Activated T-cell treated with anti-CD3 and anti-CD28 coated beads, Interleukin-2, amount 50 U/mL, for 72 hours (primary cell): Measurements from ENCODE around the gene SMARCC2. TPM values are rescaled to one million over a fixed set of nuclear protein-coding genes. Genes with fewer than 3 reads are reported as not detected.
A peak's percentile ranks its signal among the peaks of the same experiment; 100 is the strongest.

ENCODE experiments used
- ATAC-seq, 2 donors: fragments of 150-1000 bp; cut with Tn5 transposase; replicated peaks in 1 of 2; 2 replicates each; pipeline ENCODE4 v1.10.0; 2021; ENCODE audit warnings: moderate library complexity in 2 of 2, mild to moderate bottlenecking in 1 of 2
- DNase-seq, 2 donors: peaks; one replicate each; pipeline ENCODE4 v3.0.0; 2021 to 2022; ENCODE audit warnings: mixed read lengths in 1 of 2
- H3K27ac Mint-ChIP-seq: one replicate; pipeline ENCODE4 v1.8.0; 2022; ENCODE audit warnings: mild to moderate bottlenecking, moderate library complexity, mixed read lengths
- H3K27me3 Mint-ChIP-seq: one replicate; pipeline ENCODE4 v1.8.0; 2022; ENCODE audit warnings: low read depth, mixed read lengths
- H3K36me3 Mint-ChIP-seq, 2 donors: one replicate each; pipeline ENCODE4 v1.8.0; 2022; ENCODE audit warnings: mixed read lengths in 2 of 2, mild to moderate bottlenecking in 1 of 2; ENCODE audit not compliant: insufficient read depth in 2 of 2
- H3K4me1 Mint-ChIP-seq: one replicate; pipeline ENCODE4 v1.8.0; 2022; ENCODE audit warnings: low read depth, mixed read lengths
- H3K4me3 Mint-ChIP-seq, 2 donors: one replicate each; pipeline ENCODE4 v1.8.0; 2022; ENCODE audit warnings: mild to moderate bottlenecking in 2 of 2, mixed read lengths in 2 of 2, moderate library complexity in 2 of 2
- H3K9me3 Mint-ChIP-seq, 2 donors: one replicate each; pipeline ENCODE4 v1.8.0; 2022; ENCODE audit warnings: mixed read lengths in 2 of 2
- total RNA-seq, 2 donors: library from RNA; stranded (reverse); gene quantifications; one replicate each; pipeline ENCODE4 v1.2.3, GENCODE V29; 2022

SMARCC2 gene
- total RNA-seq, 2 donors from 2014 or later, result 99.7 to 104 TPM

GRCh38 chr12:56116267-56117081 is 72.8 kb downstream of the SMARCC2 start, which contains the start of gene RPL41:
Gene RPL41, plus strand, starts transcription at chr12:56116633.
- H3K9me3 Mint-ChIP-seq, result no peaks in the 10 kb centered on the region
- H3K27me3 Mint-ChIP-seq, result no peaks in the 10 kb centered on the region
- ATAC-seq, result peak; percentile 48 to 55
- DNase-seq, result peak; percentile 94 to 96
- peaks cover 32% of the 10 kb centered on the region for H3K4me1 Mint-ChIP-seq
- H3K4me3 Mint-ChIP-seq, result peak within 1 kb of the TSS; percentile 90 to 93
- H3K36me3 Mint-ChIP-seq, result peaks cover 16 to 22% of the 10 kb centered on the region in 2 donors
- H3K27ac Mint-ChIP-seq, result peak within 1 kb of the TSS; percentile 99

- Mint-ChIP-seq H3K9me3 (no peaks in the 10 kb centered on the region), H3K4me1 (peaks cover 32% of the 10 kb centered on the region), H3K36me3 (peaks cover 21 to 26% of the 10 kb centered on the region in 2 donors), H3K27ac (peak overlapping the region; percentile 99), H3K4me3 (peak overlapping the region; percentile 90 to 93), H3K27me3 (no peaks in the 10 kb centered on the region)
- no peak for ATAC-seq
- no peak for DNase-seq
Observed at GRCh38 chr12:56115329-56115728, 74.0 kb downstream of the SMARCC2 start.

GRCh38 chr12:56114084-56114483 is 75.2 kb downstream of the SMARCC2 start:
- H3K27me3 Mint-ChIP-seq, result no peaks in the 10 kb centered on the region

More at GRCh38 chr12:56114084-56114483, 75.2 kb downstream of the SMARCC2 start:
- Mint-ChIP-seq H3K4me3 (peak overlapping the region in 1 of 2 donors; percentile 19), H3K27ac (peak overlapping the region; percentile 67), H3K4me1 (peaks cover 19% of the 10 kb centered on the region), H3K9me3 (no peaks in the 10 kb centered on the region), H3K36me3 (peaks cover 23 to 31% of the 10 kb centered on the region in 2 donors)
- DNase-seq, result no peak
- ATAC-seq, result no peak

Other genes with a start within 250 kb of the SMARCC2 start
- 1 to 10 TPM in 1 of 2 donors, under 1 TPM in 1; 1.00 to 1.9 TPM for gene PMEL, start 223.4 kb downstream of the SMARCC2 start, total RNA-seq
- 100 to 1,000 TPM in 1 of 2 donors, 10 to 100 TPM in 1; 89.2 to 103 TPM for gene CDK2, start 222.7 kb downstream of the SMARCC2 start, total RNA-seq
- 10 to 100 TPM; 49.4 to 56.6 TPM for gene RAB5B, start 215.4 kb downstream of the SMARCC2 start, total RNA-seq
- gene SUOX, start 192.2 kb downstream of the SMARCC2 start, total RNA-seq, result 1 to 10 TPM; 7.8 to 9.9 TPM
- 10 to 100 TPM; 22.8 to 25.0 TPM for gene IKZF4, start 168.4 kb downstream of the SMARCC2 start, total RNA-seq
- 10 to 100 TPM; 23.0 to 28.9 TPM for gene RPS26, start 147.6 kb downstream of the SMARCC2 start, total RNA-seq
- 1 to 10 TPM; 1.4 to 1.9 TPM for gene ERBB3, start 109.3 kb downstream of the SMARCC2 start, total RNA-seq
- gene PA2G4, start 84.9 kb downstream of the SMARCC2 start, total RNA-seq, result 100 to 1,000 TPM; 226 to 265 TPM
- 1,000 to 10,000 TPM; 5,172 to 5,269 TPM for gene RPL41, start 72.8 kb downstream of the SMARCC2 start, total RNA-seq
- 10 to 100 TPM in 1 of 2 donors, 1 to 10 TPM in 1; 7.4 to 11.8 TPM for gene ZC3H10, start 71.2 kb downstream of the SMARCC2 start, total RNA-seq
- 10 to 100 TPM; 74.6 to 84.6 TPM for gene ESYT1, start 61.2 kb downstream of the SMARCC2 start, total RNA-seq
- gene MYL6B, start 36.9 kb downstream of the SMARCC2 start, total RNA-seq, result 100 to 1,000 TPM in 1 of 2 donors, 10 to 100 TPM in 1; 96.3 to 111 TPM
- 100 to 1,000 TPM; 391 to 492 TPM for gene MYL6, start 31.1 kb downstream of the SMARCC2 start, total RNA-seq
- 10 to 100 TPM; 35.4 to 40.2 TPM for gene RNF41, start 32.4 kb upstream of the SMARCC2 start, total RNA-seq
- 10 to 100 TPM; 61.8 to 72.7 TPM for gene NABP2, start 34.9 kb upstream of the SMARCC2 start, total RNA-seq
- gene SLC39A5, start 40.6 kb upstream of the SMARCC2 start, total RNA-seq, result 1 to 10 TPM in 1 of 2 donors, under 1 TPM in 1; 0.44 to 1.1 TPM
- 10 to 100 TPM; 46.7 to 50.7 TPM for gene ANKRD52, start 68.9 kb upstream of the SMARCC2 start, total RNA-seq
- 1 to 10 TPM; 5.9 to 7.3 TPM for gene COQ10A, start 77.5 kb upstream of the SMARCC2 start, total RNA-seq
- 100 to 1,000 TPM; 261 to 319 TPM for gene CS, start 110.8 kb upstream of the SMARCC2 start, total RNA-seq
- 100 to 1,000 TPM in 1 of 2 donors, 10 to 100 TPM in 1; 97.8 to 117 TPM for gene CNPY2, start 126.5 kb upstream of the SMARCC2 start, total RNA-seq
- 100 to 1,000 TPM; 112 to 139 TPM for gene PAN2, start 144.5 kb upstream of the SMARCC2 start, total RNA-seq
- 100 to 1,000 TPM in 1 of 2 donors, 10 to 100 TPM in 1; 79.5 to 138 TPM for gene IL23A, start 149.4 kb upstream of the SMARCC2 start, total RNA-seq
- gene STAT2, start 170.6 kb upstream of the SMARCC2 start, total RNA-seq, result 100 to 1,000 TPM; 121 to 142 TPM
- under 1 TPM in 1 of 2 donors, not detected in 1; 0.28 TPM for gene APOF, start 173.4 kb upstream of the SMARCC2 start, total RNA-seq